GM12878 (cell line): ENCODE results near the gene ST7. TPM values are rescaled to one million over a fixed set of nuclear protein-coding genes. Genes with fewer than 3 reads are reported as not detected.

ENCODE experiments used
- ATAC-seq: fragments of 200-7000 bp; cut with Tn5 transposase; 3 replicates; pipeline ENCODE4 v1.9.1; 2020; ENCODE audit warnings: mild to moderate bottlenecking, moderate library complexity
- BruUV-seq: library from RNA; stranded (reverse); fragments of 400-500 nt; replicated peaks from 2 replicates; lab custom pipeline; 2021; lab: Mats Ljungman, UMichigan
- CTCF ChIA-PET: fragments of 300-600 bp; sonication (Branson Sonifier 250); formaldehyde crosslinking; extraction: SDS; loops from one replicate; lab custom pipeline; 2021; ENCODE audit warnings: inconsistent platforms; lab: Yijun Ruan, JAX
- POLR2A ChIA-PET: fragments of 350-600 bp; formaldehyde crosslinking; extraction: SDS; loops from one replicate; lab custom pipeline; 2021; ENCODE audit warnings: inconsistent platforms; lab: Charles Lee
- RAD21 ChIA-PET: fragments of 300-600 bp; sonication (Branson Sonifier 250); formaldehyde crosslinking; loops from one replicate; lab custom pipeline; 2023; ENCODE audit warnings: antibody characterized with exemption; ENCODE audit not compliant: unreplicated experiment; lab: Charles Lee
- SMC1A ChIA-PET: fragments of 300-600 bp; sonication (Branson Sonifier 250); formaldehyde crosslinking; loops from one replicate; lab custom pipeline; 2023; ENCODE audit not compliant: unreplicated experiment, uncharacterized antibody; lab: Charles Lee
- DNase-seq: peaks from one replicate; pipeline ENCODE4 v3.0.0-alpha.2; 2011; ENCODE audit warnings: low read depth, low spot score
- FAIRE-seq: peaks from 3 replicates; lab custom pipeline; 2011; peaks lifted over from hg19 to GRCh38; lab: Jason Lieb, UNC
- H2AFZ ChIP-seq: 2 replicates; pipeline ENCODE4 v1.6.0; 2011; ENCODE audit warnings: low read depth, low read length, control low read depth; ENCODE audit not compliant: control insufficient read depth
- H3K27ac ChIP-seq: 2 replicates; pipeline ENCODE4 v1.5.1; 2011; ENCODE audit warnings: control low read depth; ENCODE audit not compliant: control insufficient read depth, insufficient read depth
- H3K27me3 ChIP-seq, 2 experiments: replicated peaks in 1 of 2; 2 replicates each; pipeline versions ENCODE4 v1.6.0 to v1.6.1; 2011; ENCODE audit warnings: low read length in 1 of 2; ENCODE audit not compliant: control insufficient read depth in 2 of 2, insufficient read depth in 2 of 2
- H3K36me3 ChIP-seq, 2 experiments: 2 replicates each; pipeline ENCODE4 v1.5.1; 2011; ENCODE audit warnings: low read length in 1 of 2; ENCODE audit not compliant: control insufficient read depth in 2 of 2, insufficient read depth in 2 of 2
- H3K4me1 ChIP-seq: 2 replicates; pipeline ENCODE4 v1.6.1; 2011; ENCODE audit warnings: mild to moderate bottlenecking, low read length, moderate library complexity, mixed read lengths; ENCODE audit not compliant: control insufficient read depth, insufficient read depth
- H3K4me2 ChIP-seq: 2 replicates; pipeline ENCODE4 v1.6.0; 2011; ENCODE audit warnings: control low read depth; ENCODE audit not compliant: control insufficient read depth, insufficient read depth
- H3K4me3 ChIP-seq: fragments of 200-600 bp; sonication (generic); 2 replicates; pipeline ENCODE4 v1.5.1; 2016
- H3K79me2 ChIP-seq: 2 replicates; pipeline ENCODE4 v1.6.0; 2011; ENCODE audit warnings: low read length; ENCODE audit not compliant: control insufficient read depth, insufficient read depth
- H3K9ac ChIP-seq: 2 replicates; pipeline ENCODE4 v1.8.0; 2011; ENCODE audit warnings: low read length, control low read depth, mixed read lengths; ENCODE audit not compliant: control insufficient read depth, insufficient read depth
- H3K9me3 ChIP-seq: replicated peaks from 3 replicates; pipeline ENCODE4 v1.5.1; 2011; ENCODE audit warnings: mild to moderate bottlenecking, low read length; ENCODE audit not compliant: control insufficient read depth, insufficient read depth
- H4K20me1 ChIP-seq: 2 replicates; pipeline ENCODE4 v1.6.0; 2011; ENCODE audit not compliant: control insufficient read depth, insufficient read depth
- CHD1 ChIP-seq: IDR thresholded peaks from 2 replicates; pipeline ENCODE4 v1.6.1; 2012; ENCODE audit warnings: low read depth, low read length, improper control_type of control experiment
- CHD2 ChIP-seq: IDR thresholded peaks from 2 replicates; pipeline ENCODE4 v1.6.1; 2011; ENCODE audit warnings: low read depth, low read length, improper control_type of control experiment, borderline replicate concordance
- HCFC1 ChIP-seq: fragments of 150-350 bp; IDR thresholded peaks from 2 replicates; pipeline ENCODE4 v1.6.1; 2014; ENCODE audit warnings: low read length
- HDAC2 ChIP-seq: fragments of 200-600 bp; sonication (generic); IDR thresholded peaks from 2 replicates; pipeline ENCODE4 v1.6.1; 2017
- SMARCA5 ChIP-seq: fragments of 450-650 bp; IDR thresholded peaks from 2 replicates; pipeline ENCODE4 v1.6.1; 2017; ENCODE audit warnings: mild to moderate bottlenecking
- SREBF1 ChIP-seq: IDR thresholded peaks from 2 replicates; pipeline ENCODE4 v1.6.1; 2012; ENCODE audit warnings: mild to moderate bottlenecking, low read length
- ZNF217 ChIP-seq: fragments of 450-650 bp; IDR thresholded peaks from 2 replicates; pipeline ENCODE4 v1.6.1; 2017; ENCODE audit warnings: antibody characterized with exemption, mild to moderate bottlenecking
- WGBS: methylation state at CpG from one replicate; pipeline ENCODE4 v1.1.6; 2016; ENCODE audit warnings: low lambda C conversion rate; ENCODE audit not compliant: insufficient replicate concordance, insufficient coverage; ENCODE audit errors: missing lambda C conversion rate; 5-methylcytosine and 5-hydroxymethylcytosine counted together
- in situ Hi-C: fragments of 300-500 bp; cut with MboI; formaldehyde crosslinking; loops from 9 replicates; pipeline ENCODE4 v1.14.3; 2018; ENCODE audit warnings: mixed read lengths
- intact Hi-C: fragments of 100-400 bp; cut with micrococcal nuclease; formaldehyde crosslinking; loops from one replicate; pipeline ENCODE4 v1.14.2; 2022; ENCODE audit not compliant: unreplicated experiment
- polyA plus RNA-seq, 11 experiments: library from polyadenylated mRNA; depleted of rRNA in 4 of 11; unstranded in 6 of 11; stranded (reverse) in 5 of 11; fragments of >200 nt; fragmentation: Nextera tagmentation in 4 of 11; fragmentation: Illumina TruSeq in 1 of 11; extraction: Ambion mirVana in 4 of 11; extraction: Trizol in 1 of 11; gene quantifications; 1 replicate in 1 of 11; 2 replicates in 10 of 11; pipeline versions ENCODE4 v1.2.1 to v1.2.3, GENCODE V29; 2011 to 2016; ENCODE audit warnings: inconsistent platforms in 2 of 11, missing spikeins in 2 of 11, low read depth in 1 of 11
- total RNA-seq, 4 experiments: library from RNA; depleted of rRNA in 3 of 4; stranded (reverse); fragments of >200 nt in 3 of 4; fragmentation: Illumina TruSeq in 1 of 4; extraction: Trizol in 1 of 4; gene quantifications; 2 replicates each; pipeline versions ENCODE4 v1.2.1 to v1.2.3, GENCODE V29; 2013 to 2021
- TF ChIP-seq, protein P1 (sequence below): IDR thresholded peaks from 2 replicates; pipeline ENCODE4 v1.6.1; 2012; ENCODE audit warnings: mild to moderate bottlenecking, low read depth, low read length
- TF ChIP-seq, protein P2 (sequence below): fragments of 450-650 bp; IDR thresholded peaks from 2 replicates; pipeline ENCODE4 v1.6.1; 2016; ENCODE audit warnings: mild to moderate bottlenecking, moderate library complexity, borderline replicate concordance
- TF ChIP-seq, protein P3 (sequence below): IDR thresholded peaks from 2 replicates; pipeline ENCODE4 v1.6.1; 2011; ENCODE audit warnings: mild to moderate bottlenecking, low read depth, low read length, moderate library complexity; ENCODE audit not compliant: insufficient replicate concordance

ST7 gene
- total and polyA plus RNA-seq, 10 of the 15 experiments (the other 5 are each of a cell fraction or from before 2014, with no cell fraction given): 27.7 to 76.4 (median 53.6) TPM

DNA sequence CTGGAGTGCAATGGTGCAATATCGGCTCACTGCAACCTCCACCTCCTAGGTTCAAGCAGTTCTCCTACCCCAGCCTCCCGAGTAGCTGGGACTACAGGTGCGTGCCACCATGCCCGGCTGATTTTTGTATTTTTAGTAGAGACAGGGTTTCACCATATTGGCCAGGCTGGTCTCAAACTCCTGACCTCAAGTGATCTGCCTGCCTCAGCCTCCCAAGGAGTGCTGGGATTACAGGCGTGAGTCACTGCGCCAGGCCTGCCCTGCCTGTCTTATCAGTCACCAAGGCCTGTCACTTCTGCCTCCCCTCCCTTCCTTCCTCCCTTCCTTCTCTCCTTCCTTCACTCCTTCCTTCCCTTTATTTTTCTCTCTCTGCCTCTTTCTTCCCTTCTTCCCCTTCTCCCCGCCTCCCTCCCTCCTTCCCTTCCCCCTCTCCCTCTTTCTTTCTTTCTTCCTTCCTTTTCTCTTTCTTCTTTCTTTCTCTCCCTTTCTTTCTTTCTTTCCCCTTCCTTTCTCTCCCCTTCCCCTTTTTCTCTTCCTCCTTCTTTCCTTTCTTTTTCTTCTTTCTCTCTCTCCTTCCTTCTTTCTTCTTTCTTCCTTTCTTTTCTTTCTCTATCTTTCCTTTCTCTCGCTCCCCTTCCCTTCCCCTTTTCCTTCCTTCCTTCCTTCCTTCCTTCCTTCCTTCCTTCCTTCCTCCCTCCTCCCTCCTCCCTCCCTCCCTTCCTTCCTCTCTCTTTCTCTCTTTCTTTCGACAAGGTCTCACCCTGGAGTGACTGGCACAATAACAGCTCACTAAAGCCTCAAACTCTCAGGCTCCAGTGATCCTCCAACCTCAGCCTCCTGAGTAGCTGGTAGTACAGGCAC lies 3.1 kb upstream of the ST7 start:
- ChIA-PET CTCF (no interaction called here), SMC1A (interaction anchor here (0.9 kb wide), 1 partner anchor 176 kb away, joined by 3 read pairs; no protein-coding TSS in a partner anchor), POLR2A (interaction anchor here (0.5 to 0.8 kb wide), 2 partner anchors 9 to 13 kb away, joined by 3 to 6 read pairs; no protein-coding TSS in a partner anchor), RAD21 (no interaction called here)
- no peaks in the 10 kb centered on the region for H3K9me3 ChIP-seq
- H3K27me3 ChIP-seq: no peaks in the 10 kb centered on the region; a peak in 1 of 4 replicates
- no peak for DNase-seq
- no peak for ATAC-seq
- no peak overlapping the region for H3K4me3 ChIP-seq
- intact Hi-C loops: loop anchor here (2.0 kb wide), 1 partner anchor 79 kb away; no protein-coding TSS in a partner anchor
- no peaks in the 10 kb centered on the region for H4K20me1 ChIP-seq
- H2AFZ ChIP-seq: no peak overlapping the region
- no peaks in the 10 kb centered on the region for H3K36me3 ChIP-seq
- H3K4me2 ChIP-seq: no peak overlapping the region
- FAIRE-seq: no peak
- in situ Hi-C loops: no loop called here
- H3K27ac ChIP-seq: no peak overlapping the region
- peaks cover 4% of the 10 kb centered on the region for H3K4me1 ChIP-seq
- TF ChIP-seq, protein P1, sequence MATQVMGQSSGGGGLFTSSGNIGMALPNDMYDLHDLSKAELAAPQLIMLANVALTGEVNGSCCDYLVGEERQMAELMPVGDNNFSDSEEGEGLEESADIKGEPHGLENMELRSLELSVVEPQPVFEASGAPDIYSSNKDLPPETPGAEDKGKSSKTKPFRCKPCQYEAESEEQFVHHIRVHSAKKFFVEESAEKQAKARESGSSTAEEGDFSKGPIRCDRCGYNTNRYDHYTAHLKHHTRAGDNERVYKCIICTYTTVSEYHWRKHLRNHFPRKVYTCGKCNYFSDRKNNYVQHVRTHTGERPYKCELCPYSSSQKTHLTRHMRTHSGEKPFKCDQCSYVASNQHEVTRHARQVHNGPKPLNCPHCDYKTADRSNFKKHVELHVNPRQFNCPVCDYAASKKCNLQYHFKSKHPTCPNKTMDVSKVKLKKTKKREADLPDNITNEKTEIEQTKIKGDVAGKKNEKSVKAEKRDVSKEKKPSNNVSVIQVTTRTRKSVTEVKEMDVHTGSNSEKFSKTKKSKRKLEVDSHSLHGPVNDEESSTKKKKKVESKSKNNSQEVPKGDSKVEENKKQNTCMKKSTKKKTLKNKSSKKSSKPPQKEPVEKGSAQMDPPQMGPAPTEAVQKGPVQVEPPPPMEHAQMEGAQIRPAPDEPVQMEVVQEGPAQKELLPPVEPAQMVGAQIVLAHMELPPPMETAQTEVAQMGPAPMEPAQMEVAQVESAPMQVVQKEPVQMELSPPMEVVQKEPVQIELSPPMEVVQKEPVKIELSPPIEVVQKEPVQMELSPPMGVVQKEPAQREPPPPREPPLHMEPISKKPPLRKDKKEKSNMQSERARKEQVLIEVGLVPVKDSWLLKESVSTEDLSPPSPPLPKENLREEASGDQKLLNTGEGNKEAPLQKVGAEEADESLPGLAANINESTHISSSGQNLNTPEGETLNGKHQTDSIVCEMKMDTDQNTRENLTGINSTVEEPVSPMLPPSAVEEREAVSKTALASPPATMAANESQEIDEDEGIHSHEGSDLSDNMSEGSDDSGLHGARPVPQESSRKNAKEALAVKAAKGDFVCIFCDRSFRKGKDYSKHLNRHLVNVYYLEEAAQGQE: no peak
- no peak for TF ChIP-seq CHD2
- TF ChIP-seq, protein P2, sequence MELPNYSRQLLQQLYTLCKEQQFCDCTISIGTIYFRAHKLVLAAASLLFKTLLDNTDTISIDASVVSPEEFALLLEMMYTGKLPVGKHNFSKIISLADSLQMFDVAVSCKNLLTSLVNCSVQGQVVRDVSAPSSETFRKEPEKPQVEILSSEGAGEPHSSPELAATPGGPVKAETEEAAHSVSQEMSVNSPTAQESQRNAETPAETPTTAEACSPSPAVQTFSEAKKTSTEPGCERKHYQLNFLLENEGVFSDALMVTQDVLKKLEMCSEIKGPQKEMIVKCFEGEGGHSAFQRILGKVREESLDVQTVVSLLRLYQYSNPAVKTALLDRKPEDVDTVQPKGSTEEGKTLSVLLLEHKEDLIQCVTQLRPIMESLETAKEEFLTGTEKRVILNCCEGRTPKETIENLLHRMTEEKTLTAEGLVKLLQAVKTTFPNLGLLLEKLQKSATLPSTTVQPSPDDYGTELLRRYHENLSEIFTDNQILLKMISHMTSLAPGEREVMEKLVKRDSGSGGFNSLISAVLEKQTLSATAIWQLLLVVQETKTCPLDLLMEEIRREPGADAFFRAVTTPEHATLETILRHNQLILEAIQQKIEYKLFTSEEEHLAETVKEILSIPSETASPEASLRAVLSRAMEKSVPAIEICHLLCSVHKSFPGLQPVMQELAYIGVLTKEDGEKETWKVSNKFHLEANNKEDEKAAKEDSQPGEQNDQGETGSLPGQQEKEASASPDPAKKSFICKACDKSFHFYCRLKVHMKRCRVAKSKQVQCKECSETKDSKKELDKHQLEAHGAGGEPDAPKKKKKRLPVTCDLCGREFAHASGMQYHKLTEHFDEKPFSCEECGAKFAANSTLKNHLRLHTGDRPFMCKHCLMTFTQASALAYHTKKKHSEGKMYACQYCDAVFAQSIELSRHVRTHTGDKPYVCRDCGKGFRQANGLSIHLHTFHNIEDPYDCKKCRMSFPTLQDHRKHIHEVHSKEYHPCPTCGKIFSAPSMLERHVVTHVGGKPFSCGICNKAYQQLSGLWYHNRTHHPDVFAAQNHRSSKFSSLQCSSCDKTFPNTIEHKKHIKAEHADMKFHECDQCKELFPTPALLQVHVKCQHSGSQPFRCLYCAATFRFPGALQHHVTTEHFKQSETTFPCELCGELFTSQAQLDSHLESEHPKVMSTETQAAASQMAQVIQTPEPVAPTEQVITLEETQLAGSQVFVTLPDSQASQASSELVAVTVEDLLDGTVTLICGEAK: no peak
- TF ChIP-seq SMARCA5: no peak
- no peak for TF ChIP-seq ZNF217
- TF ChIP-seq SREBF1: no peak
- TF ChIP-seq HDAC2: no peak
- TF ChIP-seq CHD1: no peak
- TF ChIP-seq HCFC1: no peak
- TF ChIP-seq, protein P3, sequence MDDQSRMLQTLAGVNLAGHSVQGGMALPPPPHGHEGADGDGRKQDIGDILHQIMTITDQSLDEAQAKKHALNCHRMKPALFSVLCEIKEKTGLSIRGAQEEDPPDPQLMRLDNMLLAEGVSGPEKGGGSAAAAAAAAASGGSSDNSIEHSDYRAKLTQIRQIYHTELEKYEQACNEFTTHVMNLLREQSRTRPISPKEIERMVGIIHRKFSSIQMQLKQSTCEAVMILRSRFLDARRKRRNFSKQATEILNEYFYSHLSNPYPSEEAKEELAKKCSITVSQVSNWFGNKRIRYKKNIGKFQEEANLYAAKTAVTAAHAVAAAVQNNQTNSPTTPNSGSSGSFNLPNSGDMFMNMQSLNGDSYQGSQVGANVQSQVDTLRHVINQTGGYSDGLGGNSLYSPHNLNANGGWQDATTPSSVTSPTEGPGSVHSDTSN: no peak
- peaks cover 21% of the 10 kb centered on the region for H3K79me2 ChIP-seq
- BruUV-seq: no TSS peak
- H3K9ac ChIP-seq: no peak overlapping the region
- WGBS: 72% methylated on average over 8 of the region's 9 CpGs
